AG04449 (cell line): ENCODE results near the gene ERGIC1.

Experiments used
- CTCF ChIA-PET: fragments of 350-600 bp; formaldehyde crosslinking; extraction: SDS; loops from one replicate; lab custom pipeline; 2021; ENCODE audit warnings: antibody characterized with exemption; lab: Yijun Ruan, JAX
- POLR2A ChIA-PET: fragments of 400-600, 350-600 bp; formaldehyde crosslinking; extraction: SDS; loops from one replicate; lab custom pipeline; 2020; ENCODE audit warnings: antibody characterized with exemption, inconsistent platforms; lab: Yijun Ruan, JAX
- DNase-seq: peaks from one replicate; pipeline ENCODE4 v3.0.0-alpha.2; 2010; ENCODE audit warnings: low read depth, low spot score
- H3K4me3 ChIP-seq: 2 replicates; pipeline ENCODE4 v1.5.1; 2011; ENCODE audit warnings: low read depth, mild to moderate bottlenecking, control low read depth, low read length
- CTCF ChIP-seq: IDR thresholded peaks from one replicate; pipeline ENCODE4 v1.5.1; 2011; ENCODE audit warnings: mild to moderate bottlenecking, moderate library complexity, low read length, control low read depth, inconsistent platforms; ENCODE audit not compliant: insufficient read depth; ENCODE audit errors: missing control alignments

Gene ERGIC1

GRCh38 chr5:172999974-173000373 lies 165.9 kb downstream of the ERGIC1 start:
- TF ChIP-seq CTCF = no peak
- POLR2A ChIA-PET = no interaction called here
- CTCF ChIA-PET = no interaction called here
- no peak for DNase-seq
- H3K4me3 ChIP-seq = no peak overlapping the region

GRCh38 chr5:173001229-173001841 lies 167.3 kb downstream of the ERGIC1 start:
- H3K4me3 ChIP-seq = no peak overlapping the region
- CTCF ChIA-PET = no interaction called here
- POLR2A ChIA-PET = no interaction called here
- TF ChIP-seq CTCF = no peak
- no peak for DNase-seq
